HG03442 (cell line): Measurements from ENCODE around the gene LIMK2.

Experiments
- ATAC-seq: cut with Tn5 transposase; IDR thresholded peaks from one replicate; pipeline ENCODE4 v1.9.1; 2021; ENCODE audit warnings: mild to moderate bottlenecking, moderate library complexity; ENCODE audit not compliant: unreplicated experiment

The LIMK2 gene

DNA sequence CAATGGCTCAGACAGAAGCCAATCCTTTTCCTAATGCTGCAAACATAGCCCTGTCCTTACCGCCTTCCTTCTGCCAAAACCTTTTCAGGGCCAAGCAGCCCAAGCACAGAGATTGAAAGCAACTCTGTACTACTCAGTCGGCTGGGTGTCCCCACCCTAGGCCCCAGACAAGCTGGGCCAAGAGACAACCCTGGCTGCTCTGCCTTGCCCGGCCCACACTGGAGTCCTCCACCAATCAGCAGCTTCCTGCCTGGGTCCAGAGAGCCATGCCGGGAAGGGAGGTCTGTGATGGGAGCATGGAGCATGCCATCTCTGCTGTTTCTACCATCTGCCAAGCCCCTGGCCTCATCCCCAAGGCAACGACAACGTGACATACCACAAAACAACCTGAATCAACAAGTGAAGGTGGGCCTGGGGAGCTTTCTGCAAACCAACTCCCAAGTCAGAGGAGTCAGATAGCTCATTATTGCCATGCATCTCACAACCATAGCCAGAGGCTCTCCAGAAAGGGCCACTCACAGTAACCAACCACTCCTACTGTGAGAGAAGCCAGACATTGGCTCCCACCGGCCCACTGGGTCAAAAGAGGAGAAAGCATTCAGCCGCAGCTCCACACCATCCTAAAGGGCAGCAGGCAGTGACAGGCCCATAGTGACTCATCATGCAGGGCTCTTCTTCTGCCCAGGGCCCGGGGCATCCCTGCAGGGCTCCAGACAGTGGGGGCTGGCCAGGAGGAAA lies 115.9 kb downstream of the LIMK2 start:
- ATAC-seq, result no peak

GRCh38 chr22:31328544-31328960 lies 116.5 kb downstream of the LIMK2 start:
- ATAC-seq, result no peak

DNA sequence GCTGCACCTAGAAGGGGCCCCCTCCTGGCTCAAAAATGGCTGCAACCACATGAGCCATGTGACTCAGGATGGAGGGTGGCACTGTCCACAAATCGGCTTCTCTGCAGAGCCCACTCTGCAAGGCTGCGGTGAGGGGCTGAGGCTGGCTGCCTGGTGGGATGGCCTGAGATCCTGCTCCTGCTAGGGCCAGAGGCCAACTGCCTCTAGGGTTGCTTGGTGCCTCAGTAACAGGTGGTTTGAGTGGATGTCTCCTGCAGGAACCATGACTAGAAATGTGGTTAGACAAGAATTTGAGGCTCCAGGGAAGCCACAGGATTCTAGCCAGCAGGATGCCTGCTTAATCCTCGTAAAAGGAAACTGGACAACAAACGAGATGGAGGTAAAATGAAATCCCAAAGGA lies 116.9 kb downstream of the LIMK2 start:
- no peak for ATAC-seq
